GM18526 (cell line): ENCODE data around the gene GNB3.

ENCODE experiments used
- POLR2A ChIP-seq: IDR thresholded peaks from 3 replicates; pipeline ENCODE4 v1.6.1; 2011; ENCODE audit not compliant: insufficient read length; ENCODE audit errors: extremely low read depth

GNB3 gene

GRCh38 chr12:6840761-6841515 lies at the start of gene GNB3:
GNB3 (plus strand) TSS chr12:6840925; CDS start chr12:6841288, 363 bp downstream.
- TF ChIP-seq POLR2A, result no peak

- TF ChIP-seq POLR2A, result no peak
These were observed 48.7 kb upstream of the GNB3 start for GRCh38 chr12:6791931-6792520.

- TF ChIP-seq POLR2A, result no peak
These were observed 48.1 kb upstream of the GNB3 start for GRCh38 chr12:6792522-6793201.

GRCh38 chr12:6795088-6795487 lies 45.6 kb upstream of the GNB3 start:
- no peak for TF ChIP-seq POLR2A

GRCh38 chr12:6796576-6796975 lies 44.1 kb upstream of the GNB3 start:
- TF ChIP-seq POLR2A, result no peak

- TF ChIP-seq POLR2A, result no peak
These were observed 41.6 kb upstream of the GNB3 start for GRCh38 chr12:6799147-6799546.

- no peak for TF ChIP-seq POLR2A
These were observed 33.6 kb upstream of the GNB3 start for GRCh38 chr12:6807170-6807569.

GRCh38 chr12:6809056-6809455 lies 31.7 kb upstream of the GNB3 start:
- no peak for TF ChIP-seq POLR2A

- no peak for TF ChIP-seq POLR2A
These were observed 30.0 kb upstream of the GNB3 start for GRCh38 chr12:6810758-6811157.

GRCh38 chr12:6813363-6813762 lies 27.4 kb upstream of the GNB3 start:
- no peak for TF ChIP-seq POLR2A

- TF ChIP-seq POLR2A, result no peak
These were observed 24.1 kb upstream of the GNB3 start for GRCh38 chr12:6816598-6816997.

GRCh38 chr12:6817098-6817497 lies 23.6 kb upstream of the GNB3 start:
- TF ChIP-seq POLR2A, result no peak

- no peak for TF ChIP-seq POLR2A
These were observed 23.0 kb upstream of the GNB3 start for GRCh38 chr12:6817662-6818157.

- no peak for TF ChIP-seq POLR2A
These were observed 22.5 kb upstream of the GNB3 start for GRCh38 chr12:6818222-6818621.

- no peak for TF ChIP-seq POLR2A
These were observed 22.1 kb upstream of the GNB3 start for GRCh38 chr12:6818645-6819044.

GRCh38 chr12:6819106-6820030 lies 21.4 kb upstream of the GNB3 start:
- no peak for TF ChIP-seq POLR2A

GRCh38 chr12:6820166-6820565 lies 20.6 kb upstream of the GNB3 start:
- TF ChIP-seq POLR2A, result no peak
